HepG2 (cell line): ENCODE measurements around the gene TOP2A. TPM values are rescaled to one million over a fixed set of nuclear protein-coding genes. Genes with fewer than 3 reads are reported as not detected.
A peak's percentile ranks its signal among the peaks of the same experiment; 100 is the strongest.

Experiments
- ETV5 ChIP-seq: IDR thresholded peaks from 2 replicates; pipeline ENCODE4 v1.6.1; 2018; ENCODE audit warnings: missing biosample characterization, missing genetic modification reagents, inconsistent platforms, borderline replicate concordance
- GLI4 ChIP-seq: sonication (generic); formaldehyde crosslinking; IDR thresholded peaks from 2 replicates; pipeline ENCODE4 v1.5.1; 2020; ENCODE audit warnings: missing genetic modification reagents, mild to moderate bottlenecking, moderate library complexity, borderline replicate concordance
- MXD4 ChIP-seq: IDR thresholded peaks from 2 replicates; pipeline ENCODE4 v1.6.1; 2016; ENCODE audit warnings: mild to moderate bottlenecking, missing biosample characterization, missing genetic modification reagents
- RNF2 ChIP-seq: fragments of 450-650 bp; conservative IDR thresholded peaks from 2 replicates; pipeline ENCODE4 v1.6.1; 2016; ENCODE audit warnings: low read depth
- ZFX ChIP-seq: sonication (generic); formaldehyde crosslinking; IDR thresholded peaks from 2 replicates; pipeline ENCODE4 v1.4.0; 2020; ENCODE audit warnings: mild to moderate bottlenecking, low read depth, missing genetic modification reagents, moderate library complexity
- ZNF121 ChIP-seq: sonication (generic); formaldehyde crosslinking; IDR thresholded peaks from 2 replicates; pipeline ENCODE4 v1.5.0; 2020; ENCODE audit warnings: mild to moderate bottlenecking, missing genetic modification reagents
- ZNF234 ChIP-seq: sonication (generic); formaldehyde crosslinking; conservative IDR thresholded peaks from 2 replicates; pipeline ENCODE4 v1.5.1; 2020; ENCODE audit warnings: mild to moderate bottlenecking, missing genetic modification reagents
- ZNF274 ChIP-seq: sonication (generic); formaldehyde crosslinking; IDR thresholded peaks from 2 replicates; pipeline ENCODE4 v1.5.1; 2020; ENCODE audit warnings: mild to moderate bottlenecking, missing genetic modification reagents
- ZNF382 ChIP-seq: sonication (generic); formaldehyde crosslinking; IDR thresholded peaks from 2 replicates; pipeline ENCODE4 v1.5.0; 2020; ENCODE audit warnings: missing genetic modification reagents, mild to moderate bottlenecking, borderline replicate concordance
- ZNF777 ChIP-seq: sonication (generic); formaldehyde crosslinking; IDR thresholded peaks from 2 replicates; pipeline ENCODE4 v1.4.0; 2020; ENCODE audit warnings: missing genetic modification reagents
- polyA plus RNA-seq, 8 experiments: library from polyadenylated mRNA; depleted of rRNA in 3 of 8; stranded (reverse) in 7 of 8; unstranded in 1 of 8; fragments of >200 nt; fragmentation: Illumina TruSeq in 4 of 8; extraction: Trizol in 4 of 8; gene quantifications; 2 replicates each; pipeline versions ENCODE4 v1.2.1 to v1.2.3, GENCODE V29; 2011 to 2016; ENCODE audit warnings: low read depth in 4 of 8, missing spikeins in 1 of 8, mixed read lengths in 1 of 8; ENCODE audit not compliant: insufficient read depth in 1 of 8
- total RNA-seq, 5 experiments: library from RNA; depleted of rRNA; stranded (reverse); fragments of >200 nt; fragmentation: Illumina TruSeq; extraction: Trizol; gene quantifications; 2 replicates each; pipeline ENCODE4 v1.2.3, GENCODE V29; 2016; ENCODE audit warnings: low read depth in 1 of 5
- TF ChIP-seq, protein P1 (sequence below): sonication (generic); formaldehyde crosslinking; IDR thresholded peaks from 2 replicates; pipeline ENCODE4 v1.5.0; 2020; ENCODE audit warnings: mild to moderate bottlenecking, missing genetic modification reagents, borderline replicate concordance
- TF ChIP-seq, protein P2 (sequence below): sonication (generic); formaldehyde crosslinking; IDR thresholded peaks from 2 replicates; pipeline ENCODE4 v1.4.0; 2020; ENCODE audit warnings: missing genetic modification reagents
- TF ChIP-seq, protein P3 (sequence below): sonication (generic); formaldehyde crosslinking; IDR thresholded peaks from 2 replicates; pipeline ENCODE4 v1.8.1; 2022; ENCODE audit warnings: mild to moderate bottlenecking, missing genetic modification reagents
- TF ChIP-seq, protein P4 (sequence below): IDR thresholded peaks from 2 replicates; pipeline ENCODE4 v1.6.1; 2016; ENCODE audit warnings: low read depth, control low read depth

TOP2A gene
- total and polyA plus RNA-seq, 2 of the 13 experiments (the other 11 are each of a cell fraction or from before 2014, with no cell fraction given) = 108 to 327 TPM

DNA sequence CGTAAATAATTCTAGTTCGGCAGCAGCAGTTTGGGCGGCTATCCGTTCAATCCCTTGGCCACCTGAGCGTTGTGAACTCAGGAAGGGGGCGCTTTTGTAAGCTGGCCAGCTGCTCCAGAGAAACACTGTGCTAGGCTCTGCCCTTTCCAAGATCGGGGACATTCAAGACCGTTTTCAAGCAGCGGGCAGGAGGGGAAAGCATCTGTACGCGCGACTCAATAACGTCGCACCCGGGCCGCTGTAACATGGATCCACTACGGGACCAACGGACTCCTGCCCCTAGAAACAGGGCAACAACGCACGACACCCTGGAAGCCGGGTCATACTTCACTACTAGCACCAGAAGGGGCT lies 463 bp downstream of the TOP2A start (continued):
- TF ChIP-seq, protein P1, sequence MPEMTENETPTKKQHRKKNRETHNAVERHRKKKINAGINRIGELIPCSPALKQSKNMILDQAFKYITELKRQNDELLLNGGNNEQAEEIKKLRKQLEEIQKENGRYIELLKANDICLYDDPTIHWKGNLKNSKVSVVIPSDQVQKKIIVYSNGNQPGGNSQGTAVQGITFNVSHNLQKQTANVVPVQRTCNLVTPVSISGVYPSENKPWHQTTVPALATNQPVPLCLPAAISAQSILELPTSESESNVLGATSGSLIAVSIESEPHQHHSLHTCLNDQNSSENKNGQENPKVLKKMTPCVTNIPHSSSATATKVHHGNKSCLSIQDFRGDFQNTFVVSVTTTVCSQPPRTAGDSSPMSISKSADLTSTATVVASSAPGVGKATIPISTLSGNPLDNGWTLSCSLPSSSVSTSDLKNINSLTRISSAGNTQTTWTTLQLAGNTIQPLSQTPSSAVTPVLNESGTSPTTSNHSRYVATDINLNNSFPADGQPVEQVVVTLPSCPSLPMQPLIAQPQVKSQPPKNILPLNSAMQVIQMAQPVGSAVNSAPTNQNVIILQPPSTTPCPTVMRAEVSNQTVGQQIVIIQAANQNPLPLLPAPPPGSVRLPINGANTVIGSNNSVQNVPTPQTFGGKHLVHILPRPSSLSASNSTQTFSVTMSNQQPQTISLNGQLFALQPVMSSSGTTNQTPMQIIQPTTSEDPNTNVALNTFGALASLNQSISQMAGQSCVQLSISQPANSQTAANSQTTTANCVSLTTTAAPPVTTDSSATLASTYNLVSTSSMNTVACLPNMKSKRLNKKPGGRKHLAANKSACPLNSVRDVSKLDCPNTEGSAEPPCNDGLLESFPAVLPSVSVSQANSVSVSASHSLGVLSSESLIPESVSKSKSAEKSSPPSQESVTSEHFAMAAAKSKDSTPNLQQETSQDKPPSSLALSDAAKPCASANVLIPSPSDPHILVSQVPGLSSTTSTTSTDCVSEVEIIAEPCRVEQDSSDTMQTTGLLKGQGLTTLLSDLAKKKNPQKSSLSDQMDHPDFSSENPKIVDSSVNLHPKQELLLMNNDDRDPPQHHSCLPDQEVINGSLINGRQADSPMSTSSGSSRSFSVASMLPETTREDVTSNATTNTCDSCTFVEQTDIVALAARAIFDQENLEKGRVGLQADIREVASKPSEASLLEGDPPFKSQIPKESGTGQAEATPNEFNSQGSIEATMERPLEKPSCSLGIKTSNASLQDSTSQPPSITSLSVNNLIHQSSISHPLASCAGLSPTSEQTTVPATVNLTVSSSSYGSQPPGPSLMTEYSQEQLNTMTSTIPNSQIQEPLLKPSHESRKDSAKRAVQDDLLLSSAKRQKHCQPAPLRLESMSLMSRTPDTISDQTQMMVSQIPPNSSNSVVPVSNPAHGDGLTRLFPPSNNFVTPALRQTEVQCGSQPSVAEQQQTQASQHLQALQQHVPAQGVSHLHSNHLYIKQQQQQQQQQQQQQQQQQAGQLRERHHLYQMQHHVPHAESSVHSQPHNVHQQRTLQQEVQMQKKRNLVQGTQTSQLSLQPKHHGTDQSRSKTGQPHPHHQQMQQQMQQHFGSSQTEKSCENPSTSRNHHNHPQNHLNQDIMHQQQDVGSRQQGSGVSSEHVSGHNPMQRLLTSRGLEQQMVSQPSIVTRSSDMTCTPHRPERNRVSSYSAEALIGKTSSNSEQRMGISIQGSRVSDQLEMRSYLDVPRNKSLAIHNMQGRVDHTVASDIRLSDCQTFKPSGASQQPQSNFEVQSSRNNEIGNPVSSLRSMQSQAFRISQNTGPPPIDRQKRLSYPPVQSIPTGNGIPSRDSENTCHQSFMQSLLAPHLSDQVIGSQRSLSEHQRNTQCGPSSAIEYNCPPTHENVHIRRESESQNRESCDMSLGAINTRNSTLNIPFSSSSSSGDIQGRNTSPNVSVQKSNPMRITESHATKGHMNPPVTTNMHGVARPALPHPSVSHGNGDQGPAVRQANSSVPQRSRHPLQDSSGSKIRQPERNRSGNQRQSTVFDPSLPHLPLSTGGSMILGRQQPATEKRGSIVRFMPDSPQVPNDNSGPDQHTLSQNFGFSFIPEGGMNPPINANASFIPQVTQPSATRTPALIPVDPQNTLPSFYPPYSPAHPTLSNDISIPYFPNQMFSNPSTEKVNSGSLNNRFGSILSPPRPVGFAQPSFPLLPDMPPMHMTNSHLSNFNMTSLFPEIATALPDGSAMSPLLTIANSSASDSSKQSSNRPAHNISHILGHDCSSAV (CRISPR knock-in tag) = no peak
- TF ChIP-seq ZFX (CRISPR knock-in tag) (peak; percentile 12; the same call in 1 of the 2 replicates), ZNF121 (CRISPR knock-in tag) (peak; percentile 98), ZNF777 (CRISPR knock-in tag) (no peak), MXD4 (CRISPR knock-in tag) (no peak), GLI4 (CRISPR knock-in tag) (no peak), ETV5 (CRISPR knock-in tag) (no peak), ZNF382 (no peak), ZNF234 (no peak), ZNF274 (CRISPR knock-in tag) (no peak), RNF2 (no peak)
- TF ChIP-seq, protein P2, sequence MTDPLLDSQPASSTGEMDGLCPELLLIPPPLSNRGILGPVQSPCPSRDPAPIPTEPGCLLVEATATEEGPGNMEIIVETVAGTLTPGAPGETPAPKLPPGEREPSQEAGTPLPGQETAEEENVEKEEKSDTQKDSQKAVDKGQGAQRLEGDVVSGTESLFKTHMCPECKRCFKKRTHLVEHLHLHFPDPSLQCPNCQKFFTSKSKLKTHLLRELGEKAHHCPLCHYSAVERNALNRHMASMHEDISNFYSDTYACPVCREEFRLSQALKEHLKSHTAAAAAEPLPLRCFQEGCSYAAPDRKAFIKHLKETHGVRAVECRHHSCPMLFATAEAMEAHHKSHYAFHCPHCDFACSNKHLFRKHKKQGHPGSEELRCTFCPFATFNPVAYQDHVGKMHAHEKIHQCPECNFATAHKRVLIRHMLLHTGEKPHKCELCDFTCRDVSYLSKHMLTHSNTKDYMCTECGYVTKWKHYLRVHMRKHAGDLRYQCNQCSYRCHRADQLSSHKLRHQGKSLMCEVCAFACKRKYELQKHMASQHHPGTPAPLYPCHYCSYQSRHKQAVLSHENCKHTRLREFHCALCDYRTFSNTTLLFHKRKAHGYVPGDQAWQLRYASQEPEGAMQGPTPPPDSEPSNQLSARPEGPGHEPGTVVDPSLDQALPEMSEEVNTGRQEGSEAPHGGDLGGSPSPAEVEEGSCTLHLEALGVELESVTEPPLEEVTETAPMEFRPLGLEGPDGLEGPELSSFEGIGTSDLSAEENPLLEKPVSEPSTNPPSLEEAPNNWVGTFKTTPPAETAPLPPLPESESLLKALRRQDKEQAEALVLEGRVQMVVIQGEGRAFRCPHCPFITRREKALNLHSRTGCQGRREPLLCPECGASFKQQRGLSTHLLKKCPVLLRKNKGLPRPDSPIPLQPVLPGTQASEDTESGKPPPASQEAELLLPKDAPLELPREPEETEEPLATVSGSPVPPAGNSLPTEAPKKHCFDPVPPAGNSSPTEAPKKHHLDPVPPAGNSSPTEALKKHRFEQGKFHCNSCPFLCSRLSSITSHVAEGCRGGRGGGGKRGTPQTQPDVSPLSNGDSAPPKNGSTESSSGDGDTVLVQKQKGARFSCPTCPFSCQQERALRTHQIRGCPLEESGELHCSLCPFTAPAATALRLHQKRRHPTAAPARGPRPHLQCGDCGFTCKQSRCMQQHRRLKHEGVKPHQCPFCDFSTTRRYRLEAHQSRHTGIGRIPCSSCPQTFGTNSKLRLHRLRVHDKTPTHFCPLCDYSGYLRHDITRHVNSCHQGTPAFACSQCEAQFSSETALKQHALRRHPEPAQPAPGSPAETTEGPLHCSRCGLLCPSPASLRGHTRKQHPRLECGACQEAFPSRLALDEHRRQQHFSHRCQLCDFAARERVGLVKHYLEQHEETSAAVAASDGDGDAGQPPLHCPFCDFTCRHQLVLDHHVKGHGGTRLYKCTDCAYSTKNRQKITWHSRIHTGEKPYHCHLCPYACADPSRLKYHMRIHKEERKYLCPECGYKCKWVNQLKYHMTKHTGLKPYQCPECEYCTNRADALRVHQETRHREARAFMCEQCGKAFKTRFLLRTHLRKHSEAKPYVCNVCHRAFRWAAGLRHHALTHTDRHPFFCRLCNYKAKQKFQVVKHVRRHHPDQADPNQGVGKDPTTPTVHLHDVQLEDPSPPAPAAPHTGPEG (CRISPR knock-in tag) = no peak
- TF ChIP-seq, protein P3, sequence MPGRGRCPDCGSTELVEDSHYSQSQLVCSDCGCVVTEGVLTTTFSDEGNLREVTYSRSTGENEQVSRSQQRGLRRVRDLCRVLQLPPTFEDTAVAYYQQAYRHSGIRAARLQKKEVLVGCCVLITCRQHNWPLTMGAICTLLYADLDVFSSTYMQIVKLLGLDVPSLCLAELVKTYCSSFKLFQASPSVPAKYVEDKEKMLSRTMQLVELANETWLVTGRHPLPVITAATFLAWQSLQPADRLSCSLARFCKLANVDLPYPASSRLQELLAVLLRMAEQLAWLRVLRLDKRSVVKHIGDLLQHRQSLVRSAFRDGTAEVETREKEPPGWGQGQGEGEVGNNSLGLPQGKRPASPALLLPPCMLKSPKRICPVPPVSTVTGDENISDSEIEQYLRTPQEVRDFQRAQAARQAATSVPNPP (CRISPR knock-in tag) = no peak
- TF ChIP-seq, protein P4, sequence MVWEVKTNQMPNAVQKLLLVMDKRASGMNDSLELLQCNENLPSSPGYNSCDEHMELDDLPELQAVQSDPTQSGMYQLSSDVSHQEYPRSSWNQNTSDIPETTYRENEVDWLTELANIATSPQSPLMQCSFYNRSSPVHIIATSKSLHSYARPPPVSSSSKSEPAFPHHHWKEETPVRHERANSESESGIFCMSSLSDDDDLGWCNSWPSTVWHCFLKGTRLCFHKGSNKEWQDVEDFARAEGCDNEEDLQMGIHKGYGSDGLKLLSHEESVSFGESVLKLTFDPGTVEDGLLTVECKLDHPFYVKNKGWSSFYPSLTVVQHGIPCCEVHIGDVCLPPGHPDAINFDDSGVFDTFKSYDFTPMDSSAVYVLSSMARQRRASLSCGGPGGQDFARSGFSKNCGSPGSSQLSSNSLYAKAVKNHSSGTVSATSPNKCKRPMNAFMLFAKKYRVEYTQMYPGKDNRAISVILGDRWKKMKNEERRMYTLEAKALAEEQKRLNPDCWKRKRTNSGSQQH = no peak; the same call in 1 of the 2 replicates
